Measurements from ENCODE around the gene PIP5K1B. TPM values are rescaled to one million over a fixed set of nuclear protein-coding genes. Genes with fewer than 3 reads are reported as not detected.

Gene PIP5K1B
- total RNA-seq, 1 experiment from 2014 or later, result 10.3 TPM

GRCh38 chr9:68775003-68775730 lies 70.1 kb downstream of the PIP5K1B start:
- H3K27me3 Mint-ChIP-seq (ENCODE audit: insufficient read depth, unreplicated experiment), result no peaks in the 10 kb centered on the region
- Histone ChIP-seq H3K9me3 (no peaks in the 10 kb centered on the region), H3K27me3 (replicated peaks; ENCODE audit: control insufficient read depth, insufficient read depth, low read length) (no peaks in the 10 kb centered on the region), H3K36me3 (ENCODE audit: control insufficient read depth, insufficient read depth, low read length) (no peaks in the 10 kb centered on the region), H3K4me3 (ENCODE audit: low read depth, low read length) (no peak overlapping the region), H3K4me1 (no peaks in the 10 kb centered on the region)
- intact Hi-C loops (cut with micrococcal nuclease; ENCODE audit: unreplicated experiment), result no loop called here
- CTCF ChIA-PET, result no interaction called here
- POLR2A ChIA-PET, result no interaction called here
- H3K9me3 Mint-ChIP-seq (ENCODE audit: unreplicated experiment), result no peaks in the 10 kb centered on the region
- no peaks in the 10 kb centered on the region for H3K36me3 Mint-ChIP-seq (ENCODE audit: insufficient read depth, unreplicated experiment)
- no peak for DNase-seq
- H3K27ac Mint-ChIP-seq (ENCODE audit: unreplicated experiment), result no peak overlapping the region
- H3K4me1 Mint-ChIP-seq (ENCODE audit: low read depth, unreplicated experiment), result peaks cover 6% of the 10 kb centered on the region
- BruUV-seq (replicated peaks), result no TSS peak
- no peak for TF ChIP-seq CTCF (IDR thresholded peaks at IDR 0.05; ENCODE audit: insufficient read depth in 1 of 2, low read depth in 1 of 2, low read length in 1 of 2, severe bottlenecking in 1 of 2, unreplicated experiment in 1 of 2)
- no peak overlapping the region for H3K4me3 Mint-ChIP-seq (ENCODE audit: unreplicated experiment)

- Mint-ChIP-seq H3K9me3 (ENCODE audit: unreplicated experiment) (no peaks in the 10 kb centered on the region), H3K36me3 (ENCODE audit: insufficient read depth, unreplicated experiment) (no peaks in the 10 kb centered on the region), H3K27ac (ENCODE audit: unreplicated experiment) (no peak overlapping the region), H3K4me1 (ENCODE audit: low read depth, unreplicated experiment) (peaks cover 6% of the 10 kb centered on the region), H3K4me3 (ENCODE audit: unreplicated experiment) (no peak overlapping the region), H3K27me3 (ENCODE audit: insufficient read depth, unreplicated experiment) (no peaks in the 10 kb centered on the region)
- intact Hi-C loops (cut with micrococcal nuclease; ENCODE audit: unreplicated experiment), result no loop called here
- Histone ChIP-seq H3K4me1 (no peaks in the 10 kb centered on the region), H3K36me3 (ENCODE audit: control insufficient read depth, insufficient read depth, low read length) (no peaks in the 10 kb centered on the region), H3K27me3 (replicated peaks; ENCODE audit: control insufficient read depth, insufficient read depth, low read length) (no peaks in the 10 kb centered on the region), H3K9me3 (no peaks in the 10 kb centered on the region), H3K4me3 (ENCODE audit: low read depth, low read length) (no peak overlapping the region)
- ChIA-PET CTCF (no interaction called here), POLR2A (no interaction called here)
- TF ChIP-seq CTCF (IDR thresholded peaks at IDR 0.05; ENCODE audit: insufficient read depth in 1 of 2, low read depth in 1 of 2, low read length in 1 of 2, severe bottlenecking in 1 of 2, unreplicated experiment in 1 of 2), result no peak
- no TSS peak for BruUV-seq (replicated peaks)
- DNase-seq, result no peak
Observed at GRCh38 chr9:68777070-68777763, 72.2 kb downstream of the PIP5K1B start.

- H3K4me3 Mint-ChIP-seq (ENCODE audit: unreplicated experiment), result no peak overlapping the region
- Histone ChIP-seq H3K27me3 (replicated peaks; ENCODE audit: control insufficient read depth, insufficient read depth, low read length) (no peaks in the 10 kb centered on the region), H3K4me1 (no peaks in the 10 kb centered on the region), H3K4me3 (ENCODE audit: low read depth, low read length) (no peak overlapping the region), H3K9me3 (no peaks in the 10 kb centered on the region), H3K36me3 (ENCODE audit: control insufficient read depth, insufficient read depth, low read length) (no peaks in the 10 kb centered on the region)
- no TSS peak for BruUV-seq (replicated peaks)
- no peak overlapping the region for H3K27ac Mint-ChIP-seq (ENCODE audit: unreplicated experiment)
- ChIA-PET CTCF (no interaction called here), POLR2A (no interaction called here)
- TF ChIP-seq CTCF (IDR thresholded peaks at IDR 0.05; ENCODE audit: insufficient read depth in 1 of 2, low read depth in 1 of 2, low read length in 1 of 2, severe bottlenecking in 1 of 2, unreplicated experiment in 1 of 2), result no peak
- no peaks in the 10 kb centered on the region for H3K27me3 Mint-ChIP-seq (ENCODE audit: insufficient read depth, unreplicated experiment)
- DNase-seq, result no peak
- no peaks in the 10 kb centered on the region for H3K36me3 Mint-ChIP-seq (ENCODE audit: insufficient read depth, unreplicated experiment)
- intact Hi-C loops (cut with micrococcal nuclease; ENCODE audit: unreplicated experiment), result loop anchor here (1.0 kb wide), 1 partner anchor 29 kb away; no protein-coding TSS in a partner anchor
- H3K4me1 Mint-ChIP-seq (ENCODE audit: low read depth, unreplicated experiment), result peaks cover 6% of the 10 kb centered on the region
- H3K9me3 Mint-ChIP-seq (ENCODE audit: unreplicated experiment), result no peaks in the 10 kb centered on the region
Observed at GRCh38 chr9:68778635-68779034, 73.6 kb downstream of the PIP5K1B start.

All from Caco-2 (cell line).